Brain microvascular endothelial cell (primary cell): ENCODE measurements around the gene TMEM97.

Source experiments
- DNase-seq: peaks from one replicate; pipeline ENCODE4 v3.0.0-alpha.2; 2020
- H3K27ac ChIP-seq: fragments of 250-450 bp; sonication (Bioruptor Pico); 2 replicates; pipeline ENCODE4 v1.5.1; 2020; ENCODE audit warnings: mild to moderate bottlenecking, moderate library complexity
- H3K27me3 ChIP-seq: fragments of 250-450 bp; sonication (Bioruptor Pico); replicated peaks from 2 replicates; pipeline ENCODE4 v1.5.1; 2020; ENCODE audit warnings: mild to moderate bottlenecking
- H3K36me3 ChIP-seq: fragments of 250-450 bp; sonication (Bioruptor Pico); replicated peaks from 2 replicates; pipeline ENCODE4 v1.5.1; 2020; ENCODE audit warnings: mild to moderate bottlenecking
- H3K4me3 ChIP-seq: 2 replicates; pipeline ENCODE4 v1.5.1; 2011; ENCODE audit warnings: low read depth, mild to moderate bottlenecking, control low read depth, low read length, moderate library complexity
- in situ Hi-C: cut with HindIII; loops from 2 replicates; pipeline ENCODE4 v1.10.0; 2017; ENCODE audit warnings: low sequenced_read_pairs, low pct_ligation_motif_present
- TF ChIP-seq, protein P1 (sequence below): IDR thresholded peaks from 2 replicates; pipeline ENCODE4 v1.5.1; 2011; ENCODE audit warnings: low read depth, mild to moderate bottlenecking, moderate library complexity, low read length, control low read depth, inconsistent platforms; ENCODE audit errors: missing control alignments

The TMEM97 gene

DNA sequence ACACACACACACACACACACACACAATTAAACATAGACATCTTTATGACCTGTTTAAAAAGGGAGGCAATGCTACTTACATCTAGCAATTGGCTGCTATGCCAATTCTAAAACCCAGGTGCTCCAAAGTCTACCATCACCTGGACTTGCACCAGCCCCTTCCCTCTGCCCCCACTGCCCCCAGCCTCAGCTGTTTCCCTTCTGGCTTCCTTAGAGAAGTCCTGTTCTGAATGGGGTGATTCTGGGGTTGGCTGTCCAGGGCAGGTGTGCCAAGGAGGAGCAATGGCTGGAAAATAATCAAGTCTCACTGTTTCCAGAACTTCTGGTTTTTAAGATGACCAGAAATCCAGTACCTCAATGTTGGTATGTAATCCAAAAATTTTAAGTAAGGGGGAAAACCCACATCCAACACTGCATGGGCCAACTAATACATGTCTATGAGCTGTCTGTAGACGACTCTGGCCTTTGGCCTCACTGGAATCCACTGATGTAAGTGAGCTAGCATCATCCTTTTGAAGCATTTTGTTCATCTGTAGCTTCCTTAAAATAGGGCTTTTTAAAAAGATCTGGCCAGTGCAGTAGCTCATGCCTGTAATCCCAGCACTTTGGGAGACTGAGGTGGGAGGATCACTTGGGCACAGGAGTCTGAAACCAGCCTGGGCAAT lies 14.2 kb downstream of the TMEM97 start:
- no peaks in the 10 kb centered on the region for H3K27me3 ChIP-seq
- in situ Hi-C loops: no loop called here
- no peak overlapping the region for H3K27ac ChIP-seq
- H3K4me3 ChIP-seq: no peak overlapping the region
- peaks cover 11% of the 10 kb centered on the region for H3K36me3 ChIP-seq
- TF ChIP-seq, protein P1, sequence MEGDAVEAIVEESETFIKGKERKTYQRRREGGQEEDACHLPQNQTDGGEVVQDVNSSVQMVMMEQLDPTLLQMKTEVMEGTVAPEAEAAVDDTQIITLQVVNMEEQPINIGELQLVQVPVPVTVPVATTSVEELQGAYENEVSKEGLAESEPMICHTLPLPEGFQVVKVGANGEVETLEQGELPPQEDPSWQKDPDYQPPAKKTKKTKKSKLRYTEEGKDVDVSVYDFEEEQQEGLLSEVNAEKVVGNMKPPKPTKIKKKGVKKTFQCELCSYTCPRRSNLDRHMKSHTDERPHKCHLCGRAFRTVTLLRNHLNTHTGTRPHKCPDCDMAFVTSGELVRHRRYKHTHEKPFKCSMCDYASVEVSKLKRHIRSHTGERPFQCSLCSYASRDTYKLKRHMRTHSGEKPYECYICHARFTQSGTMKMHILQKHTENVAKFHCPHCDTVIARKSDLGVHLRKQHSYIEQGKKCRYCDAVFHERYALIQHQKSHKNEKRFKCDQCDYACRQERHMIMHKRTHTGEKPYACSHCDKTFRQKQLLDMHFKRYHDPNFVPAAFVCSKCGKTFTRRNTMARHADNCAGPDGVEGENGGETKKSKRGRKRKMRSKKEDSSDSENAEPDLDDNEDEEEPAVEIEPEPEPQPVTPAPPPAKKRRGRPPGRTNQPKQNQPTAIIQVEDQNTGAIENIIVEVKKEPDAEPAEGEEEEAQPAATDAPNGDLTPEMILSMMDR: no peak
- DNase-seq: no peak

DNA sequence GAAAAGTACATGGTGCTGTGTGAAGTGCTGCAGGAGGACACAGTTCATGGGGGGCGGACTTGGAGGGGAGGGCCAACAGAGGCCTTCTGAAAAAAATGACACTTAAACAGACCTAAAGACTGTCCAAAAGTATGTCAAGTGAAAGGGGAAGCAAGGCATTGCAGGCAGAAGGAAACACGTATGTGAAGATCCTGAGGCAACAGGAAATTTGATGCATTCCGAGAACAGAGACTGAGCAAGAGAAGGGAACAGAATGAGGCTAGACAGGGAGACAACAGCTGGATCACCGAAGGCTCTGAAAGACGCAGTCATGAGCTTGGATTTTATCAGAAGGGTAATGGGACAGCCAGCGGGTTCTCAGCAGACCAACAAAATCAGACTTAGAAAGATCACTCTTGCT lies 15.2 kb downstream of the TMEM97 start:
- in situ Hi-C loops: no loop called here
- no peak for DNase-seq
- peak overlapping the region; percentile 95 for H3K27ac ChIP-seq
- H3K4me3 ChIP-seq: peak overlapping the region; percentile 91
- H3K27me3 ChIP-seq: no peaks in the 10 kb centered on the region
- H3K36me3 ChIP-seq: peaks cover 8% of the 10 kb centered on the region
- TF ChIP-seq, protein P1: no peak

DNA sequence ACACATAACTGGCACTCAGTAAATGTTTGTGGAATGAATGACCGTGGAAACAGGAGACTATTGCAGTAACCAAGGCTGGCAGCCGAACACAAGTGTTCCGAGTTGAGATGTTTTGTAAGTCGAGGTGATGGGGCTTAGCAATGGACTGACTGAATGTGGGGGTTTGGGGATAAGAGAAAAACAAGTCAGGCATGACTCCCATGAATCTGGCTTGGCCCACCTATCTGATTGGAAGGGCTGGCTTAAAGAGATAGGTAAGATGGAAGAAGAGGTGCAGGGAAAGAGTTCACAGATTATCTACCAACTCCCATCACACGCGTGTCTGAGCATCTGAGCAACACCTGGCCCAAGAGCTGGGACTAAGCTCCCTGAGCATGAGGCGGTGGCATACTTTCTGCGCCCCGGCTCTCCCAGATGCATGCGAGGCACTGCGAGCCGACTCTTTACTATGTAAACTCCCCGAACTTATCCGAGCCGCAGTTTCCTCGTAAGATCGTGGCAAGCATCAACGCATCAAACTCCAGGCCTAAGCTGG lies 15.7 kb downstream of the TMEM97 start:
- Histone ChIP-seq H3K27me3 (no peaks in the 10 kb centered on the region), H3K4me3 (peak overlapping the region; percentile 91), H3K27ac (peak overlapping the region; percentile 95), H3K36me3 (peaks cover 6% of the 10 kb centered on the region)
- no peak for DNase-seq
- TF ChIP-seq, protein P1: no peak
- in situ Hi-C loops: no loop called here

DNA sequence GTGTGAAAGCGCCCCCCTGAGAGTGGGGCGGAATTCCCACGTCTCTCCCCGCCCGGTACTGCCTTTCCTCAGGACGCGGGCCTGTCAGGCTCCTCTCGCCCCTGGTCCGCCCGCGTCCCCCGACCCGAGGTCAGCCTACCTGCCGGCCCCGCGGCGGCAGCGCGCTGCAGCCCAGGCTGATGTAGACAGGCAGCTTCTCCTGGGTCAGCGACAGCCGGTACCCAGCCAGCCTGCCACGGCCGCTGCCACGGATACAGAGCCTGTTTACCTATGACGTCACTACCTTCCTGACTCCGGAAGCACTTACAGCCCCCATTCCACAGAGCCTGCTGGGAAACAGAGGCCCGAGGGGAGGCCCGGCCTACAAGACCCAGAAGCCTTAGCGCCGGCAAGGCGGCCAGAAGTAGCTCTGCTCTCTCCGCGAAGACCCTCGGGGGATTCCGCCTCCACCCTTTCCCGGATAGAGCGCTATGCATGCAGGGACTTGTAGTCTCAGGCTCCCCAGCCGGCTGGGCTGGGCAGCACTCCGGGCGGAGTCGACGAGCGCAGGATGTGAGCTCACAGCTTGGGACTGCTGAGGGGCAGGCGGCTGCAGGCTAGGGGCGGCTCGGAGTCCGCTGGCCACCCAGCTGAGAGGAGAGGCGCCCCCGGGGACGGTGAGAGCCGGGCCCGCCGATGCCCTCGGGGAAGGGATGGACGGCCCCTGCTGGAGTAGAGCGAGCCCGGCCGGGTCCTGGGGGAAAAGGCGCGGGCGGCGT lies 16.4 kb downstream of the TMEM97 start, which contains the start of the genes IFT20 and TNFAIP1:
TSS of gene IFT20 (minus strand) at position 272 of the 758 bp plus-strand sequence. CDS start 3,487 bp downstream, outside the sequence.
TSS of gene TNFAIP1 (plus strand) at position 561 of the 758 bp plus-strand sequence. CDS start 3,761 bp downstream, outside the sequence.
- Histone ChIP-seq H3K4me3 (peak within 1 kb of the TSS; percentile 91), H3K27ac (peak within 1 kb of the TSS; percentile 96), H3K36me3 (peaks cover 12% of the 10 kb centered on the region), H3K27me3 (no peaks in the 10 kb centered on the region)
- peak; percentile 100 for DNase-seq
- TF ChIP-seq, protein P1: no peak
- in situ Hi-C loops: no loop called here

DNA sequence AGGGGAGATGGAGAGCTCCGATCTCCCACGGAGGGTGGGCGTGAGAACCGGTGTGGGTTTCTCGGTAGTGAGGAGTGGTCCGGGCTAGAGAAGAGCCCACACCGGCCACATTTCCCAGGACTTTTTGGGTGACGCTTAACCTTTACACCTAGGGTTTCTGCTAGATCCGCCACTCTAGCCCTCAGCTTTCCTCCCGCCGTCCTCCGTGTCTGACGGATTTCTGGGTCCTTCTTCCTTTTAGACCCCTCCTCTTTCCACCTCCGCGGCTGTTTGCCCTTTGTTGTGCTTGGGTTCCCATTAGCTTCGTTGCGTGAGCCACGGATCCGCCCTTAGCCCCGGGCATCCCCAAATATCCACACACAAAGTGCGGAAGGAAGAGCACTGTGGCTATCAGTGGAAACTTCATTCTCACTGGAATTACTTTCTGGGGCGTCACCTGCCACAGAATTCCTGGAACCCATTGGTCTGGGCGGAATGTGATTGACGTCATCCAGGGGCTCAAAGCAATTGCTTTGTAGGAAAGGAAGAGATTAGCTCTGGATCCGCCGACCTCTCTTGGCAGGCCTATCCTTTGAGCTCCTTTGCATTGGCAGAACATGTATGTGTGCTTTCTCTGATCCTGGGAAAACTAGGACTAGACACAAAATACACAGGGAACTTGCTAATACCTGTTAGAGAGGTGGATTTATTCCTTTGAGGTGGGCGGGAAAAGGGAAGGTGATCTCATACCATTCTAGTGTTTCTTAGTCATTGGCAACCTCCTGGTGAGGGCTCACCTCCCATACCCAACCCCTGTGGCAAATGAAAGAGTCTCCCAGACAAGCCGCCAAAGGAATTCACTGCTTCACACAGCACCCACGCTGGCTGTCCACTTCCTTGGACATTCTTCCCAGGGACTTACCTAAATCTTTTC lies 17.2 kb downstream of the TMEM97 start:
- in situ Hi-C loops: no loop called here
- Histone ChIP-seq H3K27ac (peak overlapping the region; percentile 96), H3K4me3 (peak overlapping the region; percentile 91), H3K27me3 (no peaks in the 10 kb centered on the region), H3K36me3 (peaks cover 19% of the 10 kb centered on the region)
- TF ChIP-seq, protein P1: no peak
- DNase-seq: peak; percentile 89
